ENCODE data around the gene LAMC3.
A peak's percentile ranks its signal among the peaks of the same experiment; 100 is the strongest.

The LAMC3 gene

DNA sequence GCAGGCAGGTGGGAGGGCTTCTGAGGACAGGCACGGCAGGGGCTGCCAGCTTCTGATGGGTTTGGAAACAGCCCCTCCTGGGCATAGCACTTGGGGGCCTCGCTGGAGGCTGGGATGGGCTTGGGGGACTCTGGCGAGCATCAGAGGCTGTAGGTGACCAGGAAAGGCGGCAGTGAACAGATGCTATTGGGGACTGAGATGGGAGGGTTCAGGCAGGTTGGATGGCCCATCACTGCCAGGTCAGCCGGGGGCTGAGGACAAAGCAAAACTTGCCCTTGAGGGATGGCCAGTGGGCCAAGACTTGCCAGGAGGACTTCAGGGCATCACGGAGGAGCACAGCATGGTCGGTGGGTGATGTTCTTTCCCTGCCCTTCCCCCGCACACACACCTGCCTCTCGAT, 94.0 kb downstream of the LAMC3 start:
- peaks cover 28% of the 10 kb centered on the region for H3K4me1 Mint-ChIP-seq
- H3K9me3 Mint-ChIP-seq: no peaks in the 10 kb centered on the region
- H3K27me3 Mint-ChIP-seq (ENCODE audit: low read depth): peaks cover 6% of the 10 kb centered on the region
- TF ChIP-seq, protein P1, sequence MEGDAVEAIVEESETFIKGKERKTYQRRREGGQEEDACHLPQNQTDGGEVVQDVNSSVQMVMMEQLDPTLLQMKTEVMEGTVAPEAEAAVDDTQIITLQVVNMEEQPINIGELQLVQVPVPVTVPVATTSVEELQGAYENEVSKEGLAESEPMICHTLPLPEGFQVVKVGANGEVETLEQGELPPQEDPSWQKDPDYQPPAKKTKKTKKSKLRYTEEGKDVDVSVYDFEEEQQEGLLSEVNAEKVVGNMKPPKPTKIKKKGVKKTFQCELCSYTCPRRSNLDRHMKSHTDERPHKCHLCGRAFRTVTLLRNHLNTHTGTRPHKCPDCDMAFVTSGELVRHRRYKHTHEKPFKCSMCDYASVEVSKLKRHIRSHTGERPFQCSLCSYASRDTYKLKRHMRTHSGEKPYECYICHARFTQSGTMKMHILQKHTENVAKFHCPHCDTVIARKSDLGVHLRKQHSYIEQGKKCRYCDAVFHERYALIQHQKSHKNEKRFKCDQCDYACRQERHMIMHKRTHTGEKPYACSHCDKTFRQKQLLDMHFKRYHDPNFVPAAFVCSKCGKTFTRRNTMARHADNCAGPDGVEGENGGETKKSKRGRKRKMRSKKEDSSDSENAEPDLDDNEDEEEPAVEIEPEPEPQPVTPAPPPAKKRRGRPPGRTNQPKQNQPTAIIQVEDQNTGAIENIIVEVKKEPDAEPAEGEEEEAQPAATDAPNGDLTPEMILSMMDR (IDR thresholded peaks at IDR 0.05; ENCODE audit: unreplicated experiment in 3 of 3): no peak
- H3K4me3 Mint-ChIP-seq: peak overlapping the region in 2 of 3 experiments; percentile 35 to 60
- peak overlapping the region in 2 of 3 experiments; percentile 51 to 75 for H3K27ac Mint-ChIP-seq
- H3K36me3 Mint-ChIP-seq (ENCODE audit: low read depth): peaks cover 19% of the 10 kb centered on the region

DNA sequence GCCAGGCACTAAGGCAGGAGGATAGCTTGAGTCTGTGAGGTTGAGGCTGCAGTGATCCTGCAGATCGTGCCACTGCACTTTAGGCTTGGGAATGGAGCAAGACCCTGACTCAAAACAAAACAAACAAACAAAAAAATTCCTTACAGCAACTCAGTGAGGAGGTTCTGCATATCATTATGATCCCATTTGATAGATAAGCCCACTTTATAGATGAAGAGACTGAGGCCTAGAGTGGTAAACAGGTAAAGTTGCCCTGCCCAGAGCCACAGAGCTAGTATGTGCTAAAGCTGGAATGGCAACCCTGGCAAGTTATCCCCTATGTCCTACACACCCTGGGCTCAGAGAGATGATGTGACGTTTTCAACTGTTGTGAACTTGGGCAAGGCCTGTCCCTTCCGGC, 94.6 kb downstream of the LAMC3 start:
- Mint-ChIP-seq H3K27ac (peak overlapping the region in 1 of 3 experiments; percentile 13), H3K27me3 (ENCODE audit: low read depth) (peaks cover 2% of the 10 kb centered on the region), H3K36me3 (ENCODE audit: low read depth) (peaks cover 19% of the 10 kb centered on the region), H3K9me3 (no peaks in the 10 kb centered on the region), H3K4me3 (no peak overlapping the region), H3K4me1 (peaks cover 23% of the 10 kb centered on the region)
- TF ChIP-seq, protein P1 (IDR thresholded peaks at IDR 0.05; ENCODE audit: unreplicated experiment in 3 of 3): no peak

DNA sequence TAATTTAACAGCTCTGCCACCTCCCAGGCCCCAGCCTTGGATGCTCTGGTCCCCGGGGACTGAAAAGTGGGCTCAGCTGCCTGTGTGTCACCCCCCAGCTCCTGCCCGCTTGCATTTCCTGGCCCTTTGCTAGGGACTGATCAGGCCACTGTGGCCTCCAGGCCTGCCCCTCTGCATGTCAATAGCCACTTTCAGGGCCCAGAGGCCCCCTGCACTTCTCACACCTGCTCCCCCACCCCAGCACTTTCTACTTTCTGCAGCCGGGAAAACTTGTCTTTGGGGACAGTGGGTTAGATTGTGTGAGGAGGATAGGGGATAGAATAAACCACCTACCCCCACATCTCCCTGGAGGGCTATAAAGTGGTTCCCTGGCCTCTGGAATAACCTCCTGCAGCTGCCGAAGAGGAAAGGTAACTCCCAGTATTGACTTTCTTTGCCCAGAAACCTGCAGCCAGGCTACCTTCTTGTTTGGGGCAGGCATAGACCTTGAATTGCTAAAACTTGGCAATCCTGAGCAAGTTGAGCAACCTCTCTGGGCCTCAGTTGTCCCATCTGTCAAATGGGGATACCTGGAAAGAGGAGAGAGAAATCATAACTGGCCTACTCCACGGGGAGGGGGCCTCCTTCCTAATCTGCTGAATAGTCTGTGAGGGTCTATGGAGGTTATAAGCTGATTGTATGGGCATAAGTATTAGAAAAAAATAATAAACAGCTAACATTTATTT, 95.2 kb downstream of the LAMC3 start:
- Mint-ChIP-seq H3K27ac (peak overlapping the region in 1 of 3 experiments; percentile 35), H3K36me3 (ENCODE audit: low read depth) (peaks cover 23% of the 10 kb centered on the region), H3K27me3 (ENCODE audit: low read depth) (no peaks in the 10 kb centered on the region), H3K9me3 (no peaks in the 10 kb centered on the region), H3K4me3 (no peak overlapping the region), H3K4me1 (peaks cover 16% of the 10 kb centered on the region)
- TF ChIP-seq, protein P1 (IDR thresholded peaks at IDR 0.05; ENCODE audit: unreplicated experiment in 3 of 3): no peak

DNA sequence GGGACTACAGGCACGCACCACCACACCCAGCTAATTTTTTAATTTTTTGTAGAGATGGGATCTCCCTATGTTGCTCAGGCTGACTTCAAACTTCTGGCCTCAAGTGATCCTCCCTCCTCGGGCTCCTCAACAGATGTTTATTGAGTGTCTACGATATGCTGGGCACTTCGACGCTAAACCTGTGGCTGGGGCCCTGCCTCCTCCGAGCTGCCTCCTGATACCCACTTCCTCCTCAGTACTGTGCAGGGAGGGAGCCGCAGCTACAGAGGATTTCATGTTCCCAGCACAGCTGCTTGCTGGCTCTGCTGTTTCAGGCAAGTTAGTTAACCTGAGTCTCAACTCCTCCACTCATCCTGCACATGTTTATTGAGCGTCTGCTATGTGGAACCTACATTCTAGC, 97.0 kb downstream of the LAMC3 start:
- H3K9me3 Mint-ChIP-seq: no peaks in the 10 kb centered on the region
- no peaks in the 10 kb centered on the region for H3K27me3 Mint-ChIP-seq (ENCODE audit: low read depth)
- H3K4me1 Mint-ChIP-seq: peaks cover 6% of the 10 kb centered on the region

DNA sequence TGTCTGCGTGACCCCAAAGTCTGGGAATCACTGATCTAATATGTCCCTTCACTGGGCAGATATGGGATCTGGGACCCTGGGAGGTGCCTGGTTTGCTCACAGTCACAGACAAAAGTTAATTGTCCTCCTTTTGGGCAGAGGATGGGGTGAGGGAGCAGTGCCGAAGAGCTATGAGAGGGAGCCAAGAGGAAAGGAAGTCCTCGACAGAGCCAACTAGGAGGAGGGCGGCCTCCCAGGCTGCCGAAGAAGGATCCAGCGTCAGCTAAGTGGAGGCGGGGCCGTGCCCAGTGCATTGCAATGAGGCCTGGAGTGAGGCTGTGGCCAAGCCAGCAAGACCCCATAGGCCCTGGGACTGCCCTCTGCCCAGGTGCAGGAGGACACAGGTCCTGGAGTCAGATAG, 98.8 kb downstream of the LAMC3 start:
- H3K27ac Mint-ChIP-seq: no peak overlapping the region
- no peaks in the 10 kb centered on the region for H3K9me3 Mint-ChIP-seq
- H3K4me1 Mint-ChIP-seq: peaks cover 4% of the 10 kb centered on the region
- H3K4me3 Mint-ChIP-seq: no peak overlapping the region
- H3K36me3 Mint-ChIP-seq (ENCODE audit: low read depth): peaks cover 22% of the 10 kb centered on the region
- TF ChIP-seq, protein P1 (IDR thresholded peaks at IDR 0.05; ENCODE audit: unreplicated experiment in 3 of 3): no peak
- H3K27me3 Mint-ChIP-seq (ENCODE audit: low read depth): no peaks in the 10 kb centered on the region

More for the DNA sequence above, 97.0 kb downstream of the LAMC3 start:
- TF ChIP-seq, protein P1 (IDR thresholded peaks at IDR 0.05; ENCODE audit: unreplicated experiment in 3 of 3): no peak
- H3K4me3 Mint-ChIP-seq: no peak overlapping the region
- peaks cover 19% of the 10 kb centered on the region for H3K36me3 Mint-ChIP-seq (ENCODE audit: low read depth)
- H3K27ac Mint-ChIP-seq: peak overlapping the region in 2 of 3 experiments; percentile 35 to 40

Data from nephron (organoid).